HepG2 (cell line): ENCODE data around the gene ACSF3. TPM values are rescaled to one million over a fixed set of nuclear protein-coding genes. Genes with fewer than 3 reads are reported as not detected.

Experiments
- CAMTA2 ChIP-seq: sonication (generic); formaldehyde crosslinking; IDR thresholded peaks from 2 replicates; pipeline ENCODE4 v1.4.0; 2020; ENCODE audit warnings: mild to moderate bottlenecking, missing genetic modification reagents, borderline replicate concordance
- CHCHD3 ChIP-seq: sonication (generic); formaldehyde crosslinking; IDR thresholded peaks from 2 replicates; pipeline ENCODE4 v1.8.0; 2022; ENCODE audit warnings: mild to moderate bottlenecking, missing genetic modification reagents, moderate library complexity
- E2F1 ChIP-seq: sonication (generic); formaldehyde crosslinking; IDR thresholded peaks from 2 replicates; pipeline ENCODE4 v1.5.0; 2020; ENCODE audit warnings: missing genetic modification reagents
- ELF4 ChIP-seq: sonication (generic); formaldehyde crosslinking; IDR thresholded peaks from 2 replicates; pipeline ENCODE4 v1.5.0; 2020; ENCODE audit warnings: missing genetic modification reagents, mild to moderate bottlenecking, moderate library complexity, borderline replicate concordance
- GTF2F1 ChIP-seq: fragments of 150-350 bp; IDR thresholded peaks from 2 replicates; pipeline ENCODE4 v1.6.1; 2014; ENCODE audit warnings: low read length
- HDAC1 ChIP-seq: sonication (generic); formaldehyde crosslinking; IDR thresholded peaks from 2 replicates; pipeline ENCODE4 v1.5.1; 2020; ENCODE audit warnings: mild to moderate bottlenecking, missing genetic modification reagents
- HNRNPL ChIP-seq: fragments of 200-400 bp; formaldehyde crosslinking; IDR thresholded peaks from 2 replicates; pipeline ENCODE4 v1.6.1; 2017; ENCODE audit warnings: mild to moderate bottlenecking, low read depth, low read length
- JDP2 ChIP-seq: sonication (generic); formaldehyde crosslinking; IDR thresholded peaks from 2 replicates; pipeline ENCODE4 v1.8.1; 2022; ENCODE audit warnings: missing genetic modification reagents, borderline replicate concordance
- KDM2A ChIP-seq: sonication (generic); formaldehyde crosslinking; IDR thresholded peaks from 2 replicates; pipeline ENCODE4 v1.4.0; 2020; ENCODE audit warnings: low read depth, missing genetic modification reagents, borderline replicate concordance
- MYPOP ChIP-seq: sonication (generic); formaldehyde crosslinking; IDR thresholded peaks from 2 replicates; pipeline ENCODE4 v1.8.1; 2023; ENCODE audit warnings: mild to moderate bottlenecking, moderate library complexity, missing genetic modification reagents
- NR2C2 ChIP-seq: sonication (generic); formaldehyde crosslinking; IDR thresholded peaks from 2 replicates; pipeline ENCODE4 v1.4.0; 2020; ENCODE audit warnings: missing genetic modification reagents, mild to moderate bottlenecking, moderate library complexity, borderline replicate concordance
- PAF1 ChIP-seq: IDR thresholded peaks from 2 replicates; pipeline ENCODE4 v1.6.1; 2016; ENCODE audit warnings: missing genetic modification reagents, missing compliant biosample characterization
- POLR2G ChIP-seq: fragments of 200-400 bp; formaldehyde crosslinking; IDR thresholded peaks from 2 replicates; pipeline ENCODE4 v1.6.1; 2018; ENCODE audit warnings: mild to moderate bottlenecking, low read depth, low read length, moderate library complexity
- SMARCC2 ChIP-seq: fragments of 450-650 bp; IDR thresholded peaks from 2 replicates; pipeline ENCODE4 v1.6.1; 2017; ENCODE audit warnings: antibody characterized with exemption, mild to moderate bottlenecking
- SOX6 ChIP-seq, 2 experiments: fragments of 450-650 bp in 1 of 2; sonication (generic) in 1 of 2; formaldehyde crosslinking in 1 of 2; IDR thresholded peaks; 2 replicates each; pipeline versions ENCODE4 v1.4.0 to v1.6.1; 2017 to 2020; ENCODE audit warnings: antibody characterized with exemption in 1 of 2, mild to moderate bottlenecking in 1 of 2, missing genetic modification reagents in 1 of 2
- U2AF2 ChIP-seq: fragments of 200-400 bp; formaldehyde crosslinking; IDR thresholded peaks from 2 replicates; pipeline ENCODE4 v1.6.1; 2017; ENCODE audit warnings: low read depth, mild to moderate bottlenecking, low read length
- ZNF207 ChIP-seq: fragments of 450-650 bp; IDR thresholded peaks from 2 replicates; pipeline ENCODE4 v1.6.1; 2016; ENCODE audit warnings: antibody characterized with exemption, borderline replicate concordance
- ZNF296 ChIP-seq: sonication (generic); formaldehyde crosslinking; conservative IDR thresholded peaks from 2 replicates; pipeline ENCODE4 v1.5.0; 2020; ENCODE audit warnings: mild to moderate bottlenecking, missing genetic modification reagents
- ZNF703 ChIP-seq: sonication (generic); formaldehyde crosslinking; IDR thresholded peaks from 2 replicates; pipeline ENCODE4 v1.5.1; 2020; ENCODE audit warnings: missing genetic modification reagents, mild to moderate bottlenecking, moderate library complexity, borderline replicate concordance
- ZNF775 ChIP-seq: sonication (generic); formaldehyde crosslinking; IDR thresholded peaks from 2 replicates; pipeline ENCODE4 v1.4.0; 2020; ENCODE audit warnings: missing genetic modification reagents, mild to moderate bottlenecking, moderate library complexity, borderline replicate concordance
- ZSCAN30 ChIP-seq: sonication (generic); formaldehyde crosslinking; IDR thresholded peaks from 2 replicates; pipeline ENCODE4 v1.5.0; 2020; ENCODE audit warnings: mild to moderate bottlenecking, missing genetic modification reagents
- polyA plus RNA-seq, 8 experiments: library from polyadenylated mRNA; depleted of rRNA in 3 of 8; stranded (reverse) in 7 of 8; unstranded in 1 of 8; fragments of >200 nt; fragmentation: Illumina TruSeq in 4 of 8; extraction: Trizol in 4 of 8; gene quantifications; 2 replicates each; pipeline versions ENCODE4 v1.2.1 to v1.2.3, GENCODE V29; 2011 to 2016; ENCODE audit warnings: low read depth in 4 of 8, missing spikeins in 1 of 8, mixed read lengths in 1 of 8; ENCODE audit not compliant: insufficient read depth in 1 of 8
- total RNA-seq, 5 experiments: library from RNA; depleted of rRNA; stranded (reverse); fragments of >200 nt; fragmentation: Illumina TruSeq; extraction: Trizol; gene quantifications; 2 replicates each; pipeline ENCODE4 v1.2.3, GENCODE V29; 2016; ENCODE audit warnings: low read depth in 1 of 5
- TF ChIP-seq, protein P1 (sequence below): sonication (generic); formaldehyde crosslinking; IDR thresholded peaks from 2 replicates; pipeline ENCODE4 v1.8.0; 2023; ENCODE audit warnings: mild to moderate bottlenecking, missing genetic modification reagents
- TF ChIP-seq, protein P2 (sequence below): sonication (generic); formaldehyde crosslinking; IDR thresholded peaks from 2 replicates; pipeline ENCODE4 v1.4.0; 2020; ENCODE audit warnings: missing genetic modification reagents, mild to moderate bottlenecking, borderline replicate concordance

Gene ACSF3
- total and polyA plus RNA-seq, 2 of the 13 experiments (the other 11 are each of a cell fraction or from before 2014, with no cell fraction given): 14.9 to 30.6 TPM

- TF ChIP-seq ZNF775 (CRISPR knock-in tag): 0 out of 2 replicates have a peak, but pooled peaks have one; percentile 53
- no peak for TF ChIP-seq ZNF207
- no peak for TF ChIP-seq GTF2F1
- TF ChIP-seq, protein P1, sequence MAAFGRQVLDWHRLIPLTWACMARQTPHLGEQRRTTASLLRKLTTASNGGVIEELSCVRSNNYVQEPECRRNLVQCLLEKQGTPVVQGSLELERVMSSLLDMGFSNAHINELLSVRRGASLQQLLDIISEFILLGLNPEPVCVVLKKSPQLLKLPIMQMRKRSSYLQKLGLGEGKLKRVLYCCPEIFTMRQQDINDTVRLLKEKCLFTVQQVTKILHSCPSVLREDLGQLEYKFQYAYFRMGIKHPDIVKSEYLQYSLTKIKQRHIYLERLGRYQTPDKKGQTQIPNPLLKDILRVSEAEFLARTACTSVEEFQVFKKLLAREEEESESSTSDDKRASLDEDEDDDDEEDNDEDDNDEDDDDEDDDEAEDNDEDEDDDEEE (CRISPR knock-in tag): no peak
- no peak for TF ChIP-seq E2F1 (CRISPR knock-in tag)
- no peak for TF ChIP-seq SOX6 (IDR thresholded peaks at IDR 0.05)
- TF ChIP-seq SOX6 (CRISPR knock-in tag; IDR thresholded peaks at IDR 0.05): no peak
- no peak for TF ChIP-seq PAF1 (CRISPR knock-in tag)
- no peak for TF ChIP-seq U2AF2
- no peak for TF ChIP-seq CAMTA2 (CRISPR knock-in tag)
- no peak for TF ChIP-seq POLR2G
- no peak for TF ChIP-seq SMARCC2
- TF ChIP-seq, protein P2, sequence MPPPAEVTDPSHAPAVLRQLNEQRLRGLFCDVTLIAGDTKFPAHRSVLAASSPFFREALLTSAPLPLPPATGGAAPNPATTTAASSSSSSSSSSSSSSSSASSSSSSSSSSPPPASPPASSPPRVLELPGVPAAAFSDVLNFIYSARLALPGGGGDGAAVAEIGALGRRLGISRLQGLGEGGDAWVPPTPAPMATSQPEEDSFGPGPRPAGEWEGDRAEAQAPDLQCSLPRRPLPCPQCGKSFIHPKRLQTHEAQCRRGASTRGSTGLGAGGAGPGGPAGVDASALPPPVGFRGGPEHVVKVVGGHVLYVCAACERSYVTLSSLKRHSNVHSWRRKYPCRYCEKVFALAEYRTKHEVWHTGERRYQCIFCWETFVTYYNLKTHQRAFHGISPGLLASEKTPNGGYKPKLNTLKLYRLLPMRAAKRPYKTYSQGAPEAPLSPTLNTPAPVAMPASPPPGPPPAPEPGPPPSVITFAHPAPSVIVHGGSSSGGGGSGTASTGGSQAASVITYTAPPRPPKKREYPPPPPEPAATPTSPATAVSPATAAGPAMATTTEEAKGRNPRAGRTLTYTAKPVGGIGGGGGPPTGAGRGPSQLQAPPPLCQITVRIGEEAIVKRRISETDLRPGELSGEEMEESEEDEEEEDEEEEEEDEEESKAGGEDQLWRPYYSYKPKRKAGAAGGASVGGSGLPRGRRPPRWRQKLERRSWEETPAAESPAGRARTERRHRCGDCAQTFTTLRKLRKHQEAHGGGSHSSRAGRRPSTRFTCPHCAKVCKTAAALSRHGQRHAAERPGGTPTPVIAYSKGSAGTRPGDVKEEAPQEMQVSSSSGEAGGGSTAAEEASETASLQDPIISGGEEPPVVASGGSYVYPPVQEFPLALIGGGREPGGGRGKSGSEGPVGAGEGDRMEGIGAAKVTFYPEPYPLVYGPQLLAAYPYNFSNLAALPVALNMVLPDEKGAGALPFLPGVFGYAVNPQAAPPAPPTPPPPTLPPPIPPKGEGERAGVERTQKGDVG (CRISPR knock-in tag): peak; percentile 52; the same call in 1 of the 2 replicates
- TF ChIP-seq HDAC1 (CRISPR knock-in tag): peak; percentile 89
- TF ChIP-seq ZNF296 (CRISPR knock-in tag): peak; percentile 27; the same call in 1 of the 2 replicates
- TF ChIP-seq ELF4 (CRISPR knock-in tag): no peak
- TF ChIP-seq NR2C2 (CRISPR knock-in tag): peak; percentile 52
- 0 out of 2 replicates have a peak, but pooled peaks have one; percentile 34 for TF ChIP-seq HNRNPL
- no peak for TF ChIP-seq MYPOP (CRISPR knock-in tag)
- TF ChIP-seq CHCHD3 (CRISPR knock-in tag): 0 out of 2 replicates have a peak, but pooled peaks have one; percentile 54
- TF ChIP-seq JDP2 (CRISPR knock-in tag): no peak
- no peak for TF ChIP-seq ZSCAN30 (CRISPR knock-in tag)
- TF ChIP-seq ZNF703 (CRISPR knock-in tag): no peak; the same call in 1 of the 2 replicates
- peak; percentile 84 for TF ChIP-seq KDM2A (CRISPR knock-in tag)
These were observed 65.6 kb downstream of the ACSF3 start (continued) for GRCh38 chr16:89159066-89159849.
